ENCODE data around the gene ATG14.

The ATG14 gene

DNA sequence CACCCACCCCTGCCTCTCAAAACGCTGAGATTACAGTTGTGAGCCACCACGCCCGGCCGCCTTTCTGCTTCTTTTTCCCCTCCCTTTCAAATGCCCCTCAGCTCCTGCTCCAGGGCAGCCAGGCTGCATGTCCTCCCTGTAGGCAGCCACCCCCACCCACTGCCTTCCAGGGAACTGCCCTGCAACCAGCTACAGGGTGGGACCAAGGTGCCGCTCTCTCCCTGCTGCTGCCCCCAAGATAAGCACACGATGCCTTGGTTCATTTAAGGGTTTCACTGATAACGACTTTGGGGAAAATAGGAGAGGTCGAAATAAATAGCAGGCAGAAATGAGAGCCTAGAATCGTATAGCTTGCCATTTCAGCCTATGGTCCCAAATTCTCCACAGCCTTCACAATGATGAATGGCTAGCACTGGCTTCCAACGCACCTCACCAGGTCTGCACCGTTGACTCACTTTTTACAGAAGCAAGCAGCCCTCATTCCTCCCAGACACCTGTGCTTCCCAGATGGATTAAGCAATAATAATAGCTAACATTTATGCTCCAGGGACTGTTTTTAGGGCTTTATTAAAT lies 40.7 kb downstream of the ATG14 start:
- no peak overlapping the region for H3K9ac ChIP-seq (ENCODE audit: low read depth, low read length, poor library complexity, severe bottlenecking)
- no peak overlapping the region for H2AFZ ChIP-seq (ENCODE audit: low read length)
- no peak overlapping the region for H3K4me3 ChIP-seq (ENCODE audit: low read length, poor library complexity, severe bottlenecking)
- no peaks in the 10 kb centered on the region for H3K79me2 ChIP-seq (ENCODE audit: insufficient read depth, low read length)
- H3K9me3 ChIP-seq (ENCODE audit: insufficient read depth, low read depth, low read length), result no peaks in the 10 kb centered on the region
- H3K4me2 ChIP-seq (ENCODE audit: low read depth, low read length, poor library complexity, severe bottlenecking), result no peak overlapping the region
- peaks cover 6% of the 10 kb centered on the region; the same call in 1 of the 2 replicates for H3F3A ChIP-seq (ENCODE audit: low read depth)
- no peaks in the 10 kb centered on the region for H4K20me1 ChIP-seq (ENCODE audit: insufficient read depth, low read length, poor library complexity, severe bottlenecking)
- H3K9me2 ChIP-seq (replicated peaks; ENCODE audit: low read depth, low read length), result no peaks in the 10 kb centered on the region
- H3K36me3 ChIP-seq (ENCODE audit: insufficient read depth, low read length), result peaks cover 10% of the 10 kb centered on the region; the same call in 1 of the 2 replicates
- H3K4me1 ChIP-seq (ENCODE audit: insufficient read depth, low read length, poor library complexity, severe bottlenecking), result peaks cover 15% of the 10 kb centered on the region
- TF ChIP-seq EZH2phosphoT487 (IDR thresholded peaks at IDR 0.05; ENCODE audit: borderline replicate concordance), result no peak
- TF ChIP-seq, protein P1, sequence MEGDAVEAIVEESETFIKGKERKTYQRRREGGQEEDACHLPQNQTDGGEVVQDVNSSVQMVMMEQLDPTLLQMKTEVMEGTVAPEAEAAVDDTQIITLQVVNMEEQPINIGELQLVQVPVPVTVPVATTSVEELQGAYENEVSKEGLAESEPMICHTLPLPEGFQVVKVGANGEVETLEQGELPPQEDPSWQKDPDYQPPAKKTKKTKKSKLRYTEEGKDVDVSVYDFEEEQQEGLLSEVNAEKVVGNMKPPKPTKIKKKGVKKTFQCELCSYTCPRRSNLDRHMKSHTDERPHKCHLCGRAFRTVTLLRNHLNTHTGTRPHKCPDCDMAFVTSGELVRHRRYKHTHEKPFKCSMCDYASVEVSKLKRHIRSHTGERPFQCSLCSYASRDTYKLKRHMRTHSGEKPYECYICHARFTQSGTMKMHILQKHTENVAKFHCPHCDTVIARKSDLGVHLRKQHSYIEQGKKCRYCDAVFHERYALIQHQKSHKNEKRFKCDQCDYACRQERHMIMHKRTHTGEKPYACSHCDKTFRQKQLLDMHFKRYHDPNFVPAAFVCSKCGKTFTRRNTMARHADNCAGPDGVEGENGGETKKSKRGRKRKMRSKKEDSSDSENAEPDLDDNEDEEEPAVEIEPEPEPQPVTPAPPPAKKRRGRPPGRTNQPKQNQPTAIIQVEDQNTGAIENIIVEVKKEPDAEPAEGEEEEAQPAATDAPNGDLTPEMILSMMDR (conservative IDR thresholded peaks at IDR 0.05; ENCODE audit: low read length), result no peak
- H3K27me3 ChIP-seq (ENCODE audit: insufficient read depth, low read length, poor library complexity, severe bottlenecking), result no peaks in the 10 kb centered on the region

DNA sequence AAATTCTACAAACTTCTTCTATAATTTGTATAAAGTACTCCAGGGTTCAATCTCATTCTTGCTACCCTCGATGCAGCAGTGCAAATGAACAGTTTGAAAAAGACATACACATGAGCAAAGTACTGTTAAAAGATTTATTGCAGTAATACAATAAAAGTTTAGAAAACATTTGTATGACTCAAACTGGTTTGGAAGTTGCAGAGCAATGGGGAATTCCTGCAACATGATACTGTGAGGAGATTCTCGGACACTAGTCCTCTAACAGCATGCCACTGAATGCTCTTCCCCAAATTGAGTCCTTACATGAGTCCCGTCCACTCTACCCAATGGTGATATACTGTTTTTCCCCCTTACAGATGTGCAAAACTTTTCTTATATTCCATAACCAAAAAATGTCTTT lies 45.4 kb downstream of the ATG14 start:
- no peak for TF ChIP-seq EZH2phosphoT487 (IDR thresholded peaks at IDR 0.05; ENCODE audit: borderline replicate concordance)
- TF ChIP-seq, protein P1 (conservative IDR thresholded peaks at IDR 0.05; ENCODE audit: low read length), result no peak
- H3K27me3 ChIP-seq (ENCODE audit: insufficient read depth, low read length, poor library complexity, severe bottlenecking), result no peaks in the 10 kb centered on the region
- no peaks in the 10 kb centered on the region for H3K4me1 ChIP-seq (ENCODE audit: insufficient read depth, low read length, poor library complexity, severe bottlenecking)
- no peaks in the 10 kb centered on the region for H4K20me1 ChIP-seq (ENCODE audit: insufficient read depth, low read length, poor library complexity, severe bottlenecking)
- H3K9ac ChIP-seq (ENCODE audit: low read depth, low read length, poor library complexity, severe bottlenecking), result no peak overlapping the region
- H3K9me3 ChIP-seq (ENCODE audit: insufficient read depth, low read depth, low read length), result no peaks in the 10 kb centered on the region
- no peak overlapping the region for H2AFZ ChIP-seq (ENCODE audit: low read length)
- H3K4me2 ChIP-seq (ENCODE audit: low read depth, low read length, poor library complexity, severe bottlenecking), result no peak overlapping the region
- H3K4me3 ChIP-seq (ENCODE audit: low read length, poor library complexity, severe bottlenecking), result no peak overlapping the region
- no peaks in the 10 kb centered on the region for H3K9me2 ChIP-seq (replicated peaks; ENCODE audit: low read depth, low read length)
- H3F3A ChIP-seq (ENCODE audit: low read depth), result no peaks in the 10 kb centered on the region
- peaks cover 9% of the 10 kb centered on the region; the same call in 1 of the 2 replicates for H3K36me3 ChIP-seq (ENCODE audit: insufficient read depth, low read length)
- H3K79me2 ChIP-seq (ENCODE audit: insufficient read depth, low read length), result no peaks in the 10 kb centered on the region

DNA sequence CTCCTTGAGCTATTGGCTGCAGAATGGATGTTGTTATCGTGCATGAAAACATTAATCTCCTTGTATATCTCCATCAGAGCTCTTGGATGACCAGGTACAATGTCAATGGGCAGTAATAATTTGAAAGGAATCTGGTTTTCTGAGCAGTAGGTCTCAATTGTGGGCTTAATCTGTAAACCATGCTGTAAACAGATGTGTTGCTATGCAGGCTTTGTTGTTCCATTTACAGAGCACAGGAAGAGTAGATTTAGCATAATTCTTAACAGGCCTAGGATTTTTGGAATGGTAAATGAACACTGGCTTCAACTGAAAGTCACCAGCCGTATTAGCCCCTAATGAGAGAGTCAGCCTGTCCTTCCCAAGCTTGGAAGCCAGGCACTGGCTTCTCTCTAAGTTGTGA lies 50.4 kb downstream of the ATG14 start:
- Histone ChIP-seq H4K20me1 (ENCODE audit: insufficient read depth, low read length, poor library complexity, severe bottlenecking) (no peaks in the 10 kb centered on the region), H3K9me3 (ENCODE audit: insufficient read depth, low read depth, low read length) (no peaks in the 10 kb centered on the region), H3F3A (ENCODE audit: low read depth) (no peaks in the 10 kb centered on the region), H3K4me1 (ENCODE audit: insufficient read depth, low read length, poor library complexity, severe bottlenecking) (no peaks in the 10 kb centered on the region), H3K36me3 (ENCODE audit: insufficient read depth, low read length) (peaks cover 3% of the 10 kb centered on the region; the same call in 1 of the 2 replicates), H3K9me2 (replicated peaks; ENCODE audit: low read depth, low read length) (no peaks in the 10 kb centered on the region), H3K4me2 (ENCODE audit: low read depth, low read length, poor library complexity, severe bottlenecking) (no peak overlapping the region), H3K27me3 (ENCODE audit: insufficient read depth, low read length, poor library complexity, severe bottlenecking) (no peaks in the 10 kb centered on the region), H3K4me3 (ENCODE audit: low read length, poor library complexity, severe bottlenecking) (no peak overlapping the region), H3K9ac (ENCODE audit: low read depth, low read length, poor library complexity, severe bottlenecking) (no peak overlapping the region), H2AFZ (ENCODE audit: low read length) (no peak overlapping the region), H3K79me2 (ENCODE audit: insufficient read depth, low read length) (no peaks in the 10 kb centered on the region)
- TF ChIP-seq, protein P1 (conservative IDR thresholded peaks at IDR 0.05; ENCODE audit: low read length), result no peak
- TF ChIP-seq EZH2phosphoT487 (IDR thresholded peaks at IDR 0.05; ENCODE audit: borderline replicate concordance), result no peak
